Ovary (tissue), 3 donors: Measurements from ENCODE around the gene MYL10.

Experiments
- EP300 ChIP-seq: sonication (generic); formaldehyde crosslinking; IDR thresholded peaks from one replicate; pipeline ENCODE4 v1.6.1; 2017; ENCODE audit warnings: antibody characterized with exemption
- POLR2A ChIP-seq: fragments of 450-650 bp; IDR thresholded peaks from one replicate; pipeline ENCODE4 v1.6.1; 2017; ENCODE audit warnings: antibody characterized with exemption, mild to moderate bottlenecking, moderate library complexity
- TF ChIP-seq, protein P1 (sequence below), 3 donors: fragments of 450-650 bp in 2 of 3; fragments of 200-600 bp in 1 of 3; IDR thresholded peaks; one replicate each; pipeline versions ENCODE4 v1.5.1 to v1.8.0; 2016 to 2022; ENCODE audit warnings: antibody characterized with exemption in 3 of 3, mild to moderate bottlenecking in 1 of 3
- donor health status: DM: no; HTN: no; CAD: no.

DNA sequence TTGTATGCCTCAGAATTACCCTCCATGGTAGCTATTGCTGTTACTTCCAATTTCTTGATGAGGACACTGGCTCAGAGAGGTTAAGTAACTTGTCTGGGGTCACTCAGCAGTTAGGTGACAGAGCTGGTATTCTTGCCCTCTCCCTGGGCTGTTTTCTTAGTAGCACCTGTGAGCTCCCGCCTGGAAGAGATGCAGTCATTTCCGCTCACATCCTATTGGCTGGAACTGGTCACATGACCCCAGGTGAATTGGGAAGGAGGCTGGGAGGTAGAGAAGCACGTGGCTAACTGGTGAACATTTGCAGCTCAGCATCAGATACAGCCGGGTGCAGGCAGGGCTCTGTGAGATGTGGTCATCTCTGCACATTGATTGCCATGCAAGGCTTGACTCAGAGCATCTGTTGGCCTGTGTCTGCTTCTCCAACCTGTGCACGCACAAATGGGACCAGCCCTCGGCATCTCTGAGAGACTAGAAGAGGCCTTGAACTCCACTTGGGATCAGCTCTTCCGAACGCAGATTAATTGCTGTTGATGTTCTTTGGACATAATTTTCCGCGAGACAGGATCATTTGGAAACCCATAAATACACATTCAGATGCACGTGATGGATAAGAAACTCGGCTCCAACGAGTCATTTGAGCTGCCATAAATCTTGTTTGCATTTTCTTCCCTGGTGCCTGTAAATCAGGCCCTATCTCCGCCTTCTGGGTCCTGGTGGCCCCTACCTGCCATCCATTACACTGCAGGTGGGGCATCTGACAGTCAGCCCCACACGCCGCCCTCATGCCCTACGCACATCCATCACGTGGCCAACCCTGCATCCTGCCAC is 42.8 kb downstream of the MYL10 start:
- TF ChIP-seq POLR2A (no peak), EP300 (no peak)
- TF ChIP-seq, protein P1, sequence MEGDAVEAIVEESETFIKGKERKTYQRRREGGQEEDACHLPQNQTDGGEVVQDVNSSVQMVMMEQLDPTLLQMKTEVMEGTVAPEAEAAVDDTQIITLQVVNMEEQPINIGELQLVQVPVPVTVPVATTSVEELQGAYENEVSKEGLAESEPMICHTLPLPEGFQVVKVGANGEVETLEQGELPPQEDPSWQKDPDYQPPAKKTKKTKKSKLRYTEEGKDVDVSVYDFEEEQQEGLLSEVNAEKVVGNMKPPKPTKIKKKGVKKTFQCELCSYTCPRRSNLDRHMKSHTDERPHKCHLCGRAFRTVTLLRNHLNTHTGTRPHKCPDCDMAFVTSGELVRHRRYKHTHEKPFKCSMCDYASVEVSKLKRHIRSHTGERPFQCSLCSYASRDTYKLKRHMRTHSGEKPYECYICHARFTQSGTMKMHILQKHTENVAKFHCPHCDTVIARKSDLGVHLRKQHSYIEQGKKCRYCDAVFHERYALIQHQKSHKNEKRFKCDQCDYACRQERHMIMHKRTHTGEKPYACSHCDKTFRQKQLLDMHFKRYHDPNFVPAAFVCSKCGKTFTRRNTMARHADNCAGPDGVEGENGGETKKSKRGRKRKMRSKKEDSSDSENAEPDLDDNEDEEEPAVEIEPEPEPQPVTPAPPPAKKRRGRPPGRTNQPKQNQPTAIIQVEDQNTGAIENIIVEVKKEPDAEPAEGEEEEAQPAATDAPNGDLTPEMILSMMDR (IDR thresholded peaks at IDR 0.05): no peak
